ENCODE measurements around the gene LRRTM2.

LRRTM2 gene

GRCh38 chr5:138875946-138876345 is 811 bp upstream of the LRRTM2 start:
- no peak for TF ChIP-seq CTCF (IDR thresholded peaks at IDR 0.05; ENCODE audit: control extremely low read depth, extremely low read depth, low read depth, missing control alignments)
- ChIA-PET POLR2A (no interaction called here), CTCF (interaction anchor here (0.8 to 1.7 kb wide), 4 partner anchors 14 to 50 kb away, joined by 3 to 5 read pairs (median 3); no protein-coding TSS in a partner anchor)
- no peak for DNase-seq (ENCODE audit: extremely low spot score)

- ChIA-PET CTCF (interaction anchor here (0.8 to 1.7 kb wide), 4 partner anchors 14 to 49 kb away, joined by 3 to 5 read pairs (median 3); no protein-coding TSS in a partner anchor), POLR2A (no interaction called here)
- no peak for TF ChIP-seq CTCF (IDR thresholded peaks at IDR 0.05; ENCODE audit: control extremely low read depth, extremely low read depth, low read depth, missing control alignments)
- no peak for DNase-seq (ENCODE audit: extremely low spot score)
These were observed 379 bp upstream of the LRRTM2 start for GRCh38 chr5:138875552-138875875.

- DNase-seq (ENCODE audit: extremely low spot score): no peak
These were observed 894 bp downstream of the LRRTM2 start for GRCh38 chr5:138874241-138874640.

GRCh38 chr5:138873466-138874221 is 1.5 kb downstream of the LRRTM2 start:
- TF ChIP-seq CTCF (IDR thresholded peaks at IDR 0.05; ENCODE audit: control extremely low read depth, extremely low read depth, low read depth, missing control alignments): no peak
- DNase-seq (ENCODE audit: extremely low spot score): no peak
- POLR2A ChIA-PET: no interaction called here
- CTCF ChIA-PET: interaction anchor here (1.1 to 1.3 kb wide), 2 partner anchors 28 to 203 kb away, joined by 3 read pairs; no protein-coding TSS in a partner anchor

More at GRCh38 chr5:138874241-138874640, 894 bp downstream of the LRRTM2 start:
- TF ChIP-seq CTCF (IDR thresholded peaks at IDR 0.05; ENCODE audit: control extremely low read depth, extremely low read depth, low read depth, missing control alignments): no peak
- ChIA-PET CTCF (interaction anchor here (1.1 to 1.3 kb wide), 2 partner anchors 29 to 202 kb away, joined by 3 read pairs; no protein-coding TSS in a partner anchor), POLR2A (no interaction called here)

GRCh38 chr5:138872841-138873465 is 2.2 kb downstream of the LRRTM2 start:
- POLR2A ChIA-PET: no interaction called here
- TF ChIP-seq CTCF (IDR thresholded peaks at IDR 0.05; ENCODE audit: control extremely low read depth, extremely low read depth, low read depth, missing control alignments): no peak
- no peak for DNase-seq (ENCODE audit: extremely low spot score)
- CTCF ChIA-PET: interaction anchor here (1.1 to 1.3 kb wide), 2 partner anchors 25 to 204 kb away, joined by 3 read pairs; no protein-coding TSS in a partner anchor

GRCh38 chr5:138870611-138871010 is 4.5 kb downstream of the LRRTM2 start:
- no peak for DNase-seq (ENCODE audit: extremely low spot score)
- ChIA-PET CTCF (no interaction called here), POLR2A (no interaction called here)
- TF ChIP-seq CTCF (IDR thresholded peaks at IDR 0.05; ENCODE audit: control extremely low read depth, extremely low read depth, low read depth, missing control alignments): no peak
